ENCODE results near the gene LAPTM5.

Gene LAPTM5

GRCh38 chr1:30786264-30786991 is 28.9 kb upstream of the LAPTM5 start:
- no peak for DNase-seq

GRCh38 chr1:30785714-30786113 is 28.1 kb upstream of the LAPTM5 start:
- DNase-seq = no peak

- DNase-seq = no peak
These were observed 27.6 kb upstream of the LAPTM5 start for GRCh38 chr1:30785181-30785580.

GRCh38 chr1:30783256-30783915 is 25.8 kb upstream of the LAPTM5 start:
- no peak for DNase-seq

- DNase-seq = peak; percentile 71
These were observed 25.0 kb upstream of the LAPTM5 start for GRCh38 chr1:30782361-30783255.

- DNase-seq = no peak
These were observed 24.3 kb upstream of the LAPTM5 start for GRCh38 chr1:30781906-30782305.

GRCh38 chr1:30780409-30780808 is 22.8 kb upstream of the LAPTM5 start:
- DNase-seq = no peak

- peak; percentile 95 for DNase-seq
These were observed 21.9 kb upstream of the LAPTM5 start for GRCh38 chr1:30779294-30780071.

GRCh38 chr1:30778979-30779293 is 21.4 kb upstream of the LAPTM5 start:
- DNase-seq = no peak

- DNase-seq = no peak
These were observed 20.8 kb upstream of the LAPTM5 start for GRCh38 chr1:30778154-30778978.

- DNase-seq = no peak
These were observed 20.3 kb upstream of the LAPTM5 start for GRCh38 chr1:30777904-30778153.

- no peak for DNase-seq
These were observed 19.7 kb upstream of the LAPTM5 start for GRCh38 chr1:30777060-30777903.

- no peak for DNase-seq
These were observed 18.8 kb upstream of the LAPTM5 start for GRCh38 chr1:30776097-30777059.

GRCh38 chr1:30775433-30775975 is 17.9 kb upstream of the LAPTM5 start:
- DNase-seq = no peak

- no peak for DNase-seq
These were observed 17.2 kb upstream of the LAPTM5 start for GRCh38 chr1:30774550-30775432.

- DNase-seq = no peak
These were observed 16.3 kb upstream of the LAPTM5 start for GRCh38 chr1:30773722-30774358.

- no peak for DNase-seq
These were observed 13.4 kb upstream of the LAPTM5 start for GRCh38 chr1:30771005-30771404.

- DNase-seq = no peak
These were observed 12.6 kb upstream of the LAPTM5 start for GRCh38 chr1:30770150-30770549.
